HepG2 (cell line): Measurements from ENCODE around the gene TAF6L. TPM values are rescaled to one million over a fixed set of nuclear protein-coding genes. Genes with fewer than 3 reads are reported as not detected.

Source experiments
- BRCA1 ChIP-seq: sonication (generic); formaldehyde crosslinking; IDR thresholded peaks from 2 replicates; pipeline ENCODE4 v1.4.0; 2020; ENCODE audit warnings: missing genetic modification reagents
- HIVEP1 ChIP-seq: sonication (generic); formaldehyde crosslinking; IDR thresholded peaks from 2 replicates; pipeline ENCODE4 v1.4.0; 2020; ENCODE audit warnings: mild to moderate bottlenecking, missing genetic modification reagents
- MIER2 ChIP-seq: IDR thresholded peaks from 2 replicates; pipeline ENCODE4 v1.6.1; 2016; ENCODE audit warnings: missing biosample characterization, missing genetic modification reagents
- MYC ChIP-seq: sonication (generic); formaldehyde crosslinking; IDR thresholded peaks from 2 replicates; pipeline ENCODE4 v1.9.0; 2021; ENCODE audit warnings: missing genetic modification reagents, borderline replicate concordance
- NR1H2 ChIP-seq: sonication (generic); formaldehyde crosslinking; IDR thresholded peaks from 2 replicates; pipeline ENCODE4 v1.8.1; 2022; ENCODE audit warnings: low read depth, missing genetic modification reagents, borderline replicate concordance
- SIN3A ChIP-seq: IDR thresholded peaks from 2 replicates; pipeline ENCODE4 v1.6.1; 2011; ENCODE audit warnings: low read depth, mild to moderate bottlenecking, control low read depth, low read length, borderline replicate concordance
- SP1 ChIP-seq, 2 experiments: fragments of 450-650 bp in 1 of 2; sonication (generic) in 1 of 2; formaldehyde crosslinking in 1 of 2; IDR thresholded peaks; 2 replicates each; pipeline versions ENCODE4 v1.4.0 to v1.6.1; 2016 to 2020; ENCODE audit warnings: missing genetic modification reagents in 1 of 2
- TEAD3 ChIP-seq: optimal IDR thresholded peaks from 2 replicates; pipeline ENCODE3; 2016; ENCODE audit warnings: borderline replicate concordance
- ZNF230 ChIP-seq: sonication (generic); formaldehyde crosslinking; IDR thresholded peaks from 2 replicates; pipeline ENCODE4 v1.4.0; 2020; ENCODE audit warnings: mild to moderate bottlenecking, missing genetic modification reagents
- ZNF275 ChIP-seq: sonication (generic); formaldehyde crosslinking; IDR thresholded peaks from 2 replicates; pipeline ENCODE4 v1.8.0; 2022; ENCODE audit warnings: missing genetic modification reagents, mild to moderate bottlenecking, inconsistent platforms, borderline replicate concordance
- ZNF441 ChIP-seq: sonication (generic); formaldehyde crosslinking; IDR thresholded peaks from 2 replicates; pipeline ENCODE4 v1.7.0; 2021; ENCODE audit warnings: missing genetic modification reagents, borderline replicate concordance
- ZNF572 ChIP-seq: sonication (generic); formaldehyde crosslinking; IDR thresholded peaks from 2 replicates; pipeline ENCODE4 v1.5.1; 2020; ENCODE audit warnings: mild to moderate bottlenecking, missing genetic modification reagents
- ZNF670 ChIP-seq: sonication (generic); formaldehyde crosslinking; IDR thresholded peaks from 2 replicates; pipeline ENCODE4 v1.8.0; 2022; ENCODE audit warnings: mild to moderate bottlenecking, missing genetic modification reagents, borderline replicate concordance
- ZNF749 ChIP-seq: sonication (generic); formaldehyde crosslinking; IDR thresholded peaks from 2 replicates; pipeline ENCODE4 v1.8.0; 2022; ENCODE audit warnings: mild to moderate bottlenecking, missing genetic modification reagents, moderate library complexity, borderline replicate concordance
- polyA plus RNA-seq, 8 experiments: library from polyadenylated mRNA; depleted of rRNA in 3 of 8; stranded (reverse) in 7 of 8; unstranded in 1 of 8; fragments of >200 nt; fragmentation: Illumina TruSeq in 4 of 8; extraction: Trizol in 4 of 8; gene quantifications; 2 replicates each; pipeline versions ENCODE4 v1.2.1 to v1.2.3, GENCODE V29; 2011 to 2016; ENCODE audit warnings: low read depth in 4 of 8, missing spikeins in 1 of 8, mixed read lengths in 1 of 8; ENCODE audit not compliant: insufficient read depth in 1 of 8
- total RNA-seq, 5 experiments: library from RNA; depleted of rRNA; stranded (reverse); fragments of >200 nt; fragmentation: Illumina TruSeq; extraction: Trizol; gene quantifications; 2 replicates each; pipeline ENCODE4 v1.2.3, GENCODE V29; 2016; ENCODE audit warnings: low read depth in 1 of 5
- TF ChIP-seq, protein P1 (sequence below): sonication (generic); formaldehyde crosslinking; IDR thresholded peaks from 2 replicates; pipeline ENCODE4 v1.9.0; 2022; ENCODE audit warnings: missing genetic modification reagents, mild to moderate bottlenecking, borderline replicate concordance
- TF ChIP-seq, protein P2 (sequence below): sonication (generic); formaldehyde crosslinking; IDR thresholded peaks from 2 replicates; pipeline ENCODE4 v1.4.0; 2020; ENCODE audit warnings: mild to moderate bottlenecking, missing genetic modification reagents
- TF ChIP-seq, protein P3 (sequence below), 2 experiments: sonication (generic) in 1 of 2; formaldehyde crosslinking in 1 of 2; IDR thresholded peaks; 2 replicates each; pipeline versions ENCODE4 v1.4.0 to v1.6.1; 2016 to 2020; ENCODE audit warnings: borderline replicate concordance in 1 of 2, low read depth in 1 of 2, mild to moderate bottlenecking in 1 of 2, missing genetic modification reagents in 1 of 2

TAF6L gene
- total and polyA plus RNA-seq, 2 of the 13 experiments (the other 11 are each of a cell fraction or from before 2014, with no cell fraction given): 12.6 to 19.4 TPM

DNA sequence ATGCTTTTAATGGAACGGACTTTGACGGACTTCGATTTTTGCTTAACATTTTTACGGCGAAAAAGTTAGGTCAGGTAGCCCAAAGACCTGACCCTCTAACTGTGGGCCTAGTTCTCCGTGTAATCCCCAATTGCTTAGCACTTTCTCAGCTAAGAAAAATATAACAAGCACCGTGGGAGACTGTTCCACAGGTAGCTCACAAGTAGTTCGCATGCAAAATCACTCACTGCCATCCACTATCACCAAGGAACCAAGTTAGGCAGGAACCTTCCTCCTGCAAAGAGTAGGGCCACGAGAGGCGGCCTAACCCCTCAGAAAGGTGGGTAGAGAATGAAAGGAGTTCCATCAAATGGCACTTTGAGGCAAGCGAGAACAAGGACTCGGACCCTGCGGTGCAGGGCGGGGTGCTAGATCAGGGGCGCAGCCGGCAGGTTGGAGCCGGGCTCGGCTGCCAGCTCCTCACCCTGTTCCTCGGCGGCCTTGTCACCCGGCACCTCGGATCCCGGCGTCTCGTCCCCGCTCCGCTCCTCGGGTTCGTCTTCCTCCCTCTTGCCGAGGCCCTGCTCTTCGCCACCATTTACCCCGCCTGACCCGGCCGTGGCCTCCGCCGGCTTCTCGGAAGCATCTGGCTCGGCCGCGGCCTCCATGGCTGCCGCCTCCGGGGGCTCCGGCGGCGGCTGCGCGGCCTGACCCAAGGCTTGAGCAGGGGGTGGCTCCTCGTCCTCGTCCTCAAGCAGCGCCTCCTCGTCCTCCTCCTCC lies 44.9 kb upstream of the TAF6L start (continued):
- TF ChIP-seq TEAD3 (CRISPR knock-in tag): no peak
- no peak for TF ChIP-seq SP1 (IDR thresholded peaks at IDR 0.05)
- no peak for TF ChIP-seq SP1 (CRISPR knock-in tag; IDR thresholded peaks at IDR 0.05)
- no peak for TF ChIP-seq BRCA1 (CRISPR knock-in tag)
- peak; percentile 2; the same call in 1 of the 2 replicates for TF ChIP-seq SIN3A
- TF ChIP-seq, protein P1, sequence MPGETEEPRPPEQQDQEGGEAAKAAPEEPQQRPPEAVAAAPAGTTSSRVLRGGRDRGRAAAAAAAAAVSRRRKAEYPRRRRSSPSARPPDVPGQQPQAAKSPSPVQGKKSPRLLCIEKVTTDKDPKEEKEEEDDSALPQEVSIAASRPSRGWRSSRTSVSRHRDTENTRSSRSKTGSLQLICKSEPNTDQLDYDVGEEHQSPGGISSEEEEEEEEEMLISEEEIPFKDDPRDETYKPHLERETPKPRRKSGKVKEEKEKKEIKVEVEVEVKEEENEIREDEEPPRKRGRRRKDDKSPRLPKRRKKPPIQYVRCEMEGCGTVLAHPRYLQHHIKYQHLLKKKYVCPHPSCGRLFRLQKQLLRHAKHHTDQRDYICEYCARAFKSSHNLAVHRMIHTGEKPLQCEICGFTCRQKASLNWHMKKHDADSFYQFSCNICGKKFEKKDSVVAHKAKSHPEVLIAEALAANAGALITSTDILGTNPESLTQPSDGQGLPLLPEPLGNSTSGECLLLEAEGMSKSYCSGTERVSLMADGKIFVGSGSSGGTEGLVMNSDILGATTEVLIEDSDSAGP (CRISPR knock-in tag): 0 out of 2 replicates have a peak, but pooled peaks have one; percentile 3
- TF ChIP-seq MYC (CRISPR knock-in tag): no peak
- no peak for TF ChIP-seq MIER2 (CRISPR knock-in tag)
- TF ChIP-seq ZNF275 (CRISPR knock-in tag): peak; percentile 72; the same call in 1 of the 2 replicates
- TF ChIP-seq, protein P2, sequence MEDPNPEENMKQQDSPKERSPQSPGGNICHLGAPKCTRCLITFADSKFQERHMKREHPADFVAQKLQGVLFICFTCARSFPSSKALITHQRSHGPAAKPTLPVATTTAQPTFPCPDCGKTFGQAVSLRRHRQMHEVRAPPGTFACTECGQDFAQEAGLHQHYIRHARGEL (CRISPR knock-in tag): 0 out of 2 replicates have a peak, but pooled peaks have one; percentile 60
- TF ChIP-seq ZNF572 (CRISPR knock-in tag): 0 out of 2 replicates have a peak, but pooled peaks have one; percentile 57
- TF ChIP-seq ZNF749: no peak
- TF ChIP-seq HIVEP1 (CRISPR knock-in tag): 0 out of 2 replicates have a peak, but pooled peaks have one; percentile 51
- 0 out of 2 replicates have a peak, but pooled peaks have one; percentile 19 for TF ChIP-seq NR1H2 (CRISPR knock-in tag)
- TF ChIP-seq, protein P3, sequence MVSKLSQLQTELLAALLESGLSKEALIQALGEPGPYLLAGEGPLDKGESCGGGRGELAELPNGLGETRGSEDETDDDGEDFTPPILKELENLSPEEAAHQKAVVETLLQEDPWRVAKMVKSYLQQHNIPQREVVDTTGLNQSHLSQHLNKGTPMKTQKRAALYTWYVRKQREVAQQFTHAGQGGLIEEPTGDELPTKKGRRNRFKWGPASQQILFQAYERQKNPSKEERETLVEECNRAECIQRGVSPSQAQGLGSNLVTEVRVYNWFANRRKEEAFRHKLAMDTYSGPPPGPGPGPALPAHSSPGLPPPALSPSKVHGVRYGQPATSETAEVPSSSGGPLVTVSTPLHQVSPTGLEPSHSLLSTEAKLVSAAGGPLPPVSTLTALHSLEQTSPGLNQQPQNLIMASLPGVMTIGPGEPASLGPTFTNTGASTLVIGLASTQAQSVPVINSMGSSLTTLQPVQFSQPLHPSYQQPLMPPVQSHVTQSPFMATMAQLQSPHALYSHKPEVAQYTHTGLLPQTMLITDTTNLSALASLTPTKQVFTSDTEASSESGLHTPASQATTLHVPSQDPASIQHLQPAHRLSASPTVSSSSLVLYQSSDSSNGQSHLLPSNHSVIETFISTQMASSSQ (IDR thresholded peaks at IDR 0.05; ENCODE audit: low read depth): no peak
- TF ChIP-seq, protein P3 (CRISPR knock-in tag; IDR thresholded peaks at IDR 0.05; ENCODE audit: borderline replicate concordance): no peak
- no peak for TF ChIP-seq ZNF230
- TF ChIP-seq ZNF670: 0 out of 2 replicates have a peak, but pooled peaks have one; percentile 53
- peak; percentile 79; the same call in 1 of the 2 replicates for TF ChIP-seq ZNF441 (CRISPR knock-in tag)
